ENCODE measurements around the gene PEX6. TPM values are rescaled to one million over a fixed set of nuclear protein-coding genes. Genes with fewer than 3 reads are reported as not detected.

PEX6 gene
- total and polyA plus RNA-seq, 2 of the 13 experiments (the other 11 are each of a cell fraction or from before 2014, with no cell fraction given): 5.1 to 6.7 TPM

GRCh38 chr6:42987533-42988451 is 8.8 kb upstream of the PEX6 start:
- no peak overlapping the region for H3K4me3 ChIP-seq (replicated peaks in 1 of 3; ENCODE audit: insufficient read depth in 1 of 3, low read depth in 2 of 3, low read length in 3 of 3)
- peaks cover 33% of the 10 kb centered on the region for H3K4me1 ChIP-seq (ENCODE audit: insufficient read depth, low read length)
- WGBS (ENCODE audit: low lambda C conversion rate): 90% methylated on average over 5 of the region's 5 CpGs
- intact Hi-C loops (cut with micrococcal nuclease; ENCODE audit: unreplicated experiment): no loop called here
- FAIRE-seq (no peak), DNase-seq (ENCODE audit: low spot score) (no peak), ATAC-seq (no peak)
- peaks cover 6 to 27% of the 10 kb centered on the region in 2 experiments for H3K36me3 ChIP-seq (replicated peaks in 1 of 2; ENCODE audit: control insufficient read depth in 1 of 2, insufficient read depth in 2 of 2, low read length in 2 of 2)
- no peak overlapping the region for H3K4me2 ChIP-seq (ENCODE audit: low read depth, low read length)
- in situ Hi-C loops (cut with HindIII; ENCODE audit: extremely low pct_ligation_motif_present, low pct_unique_long_range_greater_than_20kb): no loop called here
- BruUV-seq (replicated peaks): no TSS peak
- H3K9me3 ChIP-seq (ENCODE audit: low read length): no peaks in the 10 kb centered on the region
- TF ChIP-seq CEBPB (IDR thresholded peaks at IDR 0.05; ENCODE audit: borderline replicate concordance, low read depth, low read length): peak; percentile 54
- no peak for TF ChIP-seq NFKBIZ (CRISPR knock-in tag; IDR thresholded peaks at IDR 0.05)
- POLR2A ChIA-PET: interaction anchor here (0.9 to 2.5 kb wide), 4 partner anchors 9 to 108 kb away, joined by 3 to 17 read pairs (median 5); partner anchors contain the start of genes KLHDC3, MEA1, PEX6 and RPL7L1
- no peak overlapping the region for H2AFZ ChIP-seq (ENCODE audit: low read length)
- H3K27ac ChIP-seq (ENCODE audit: extremely low read length, insufficient read depth, low read length): no peak overlapping the region
- peaks cover 22% of the 10 kb centered on the region for H3K79me2 ChIP-seq (ENCODE audit: insufficient read depth, low read length)
- H4K20me1 ChIP-seq (ENCODE audit: insufficient read depth, low read length): no peaks in the 10 kb centered on the region
- H3K9ac ChIP-seq (ENCODE audit: insufficient read depth, low read depth, low read length): no peak overlapping the region
- CTCF ChIA-PET (ENCODE audit: low intra/inter-chr PET ratio, low total read pairs): no interaction called here
- no peaks in the 10 kb centered on the region; a peak in 1 of 5 replicates for H3K27me3 ChIP-seq (ENCODE audit: control insufficient read depth in 1 of 2, insufficient read depth in 2 of 2, low read length in 2 of 2)

GRCh38 chr6:42984924-42985475 is 6.0 kb upstream of the PEX6 start:
- ChIA-PET POLR2A (interaction anchor here (1.0 to 2.7 kb wide), 19 partner anchors 10 to 492 kb away, joined by 3 to 55 read pairs (median 16); partner anchors contain the start of genes BICRAL, CNPY3, CUL7 and GNMT), CTCF (ENCODE audit: low intra/inter-chr PET ratio, low total read pairs) (no interaction called here)
- in situ Hi-C loops (cut with HindIII; ENCODE audit: extremely low pct_ligation_motif_present, low pct_unique_long_range_greater_than_20kb): no loop called here
- H3K4me2 ChIP-seq (ENCODE audit: low read depth, low read length): peak overlapping the region; percentile 98
- H3K27ac ChIP-seq (ENCODE audit: extremely low read length, insufficient read depth, low read length): peak overlapping the region; percentile 62
- peaks cover 3 to 16% of the 10 kb centered on the region in 2 experiments; a peak in 4 of 5 replicates for H3K36me3 ChIP-seq (replicated peaks in 1 of 2; ENCODE audit: control insufficient read depth in 1 of 2, insufficient read depth in 2 of 2, low read length in 2 of 2)
- no peak overlapping the region for H2AFZ ChIP-seq (ENCODE audit: low read length)
- peak overlapping the region; percentile 88 to 99 (median 92) for H3K4me3 ChIP-seq (replicated peaks in 1 of 3; ENCODE audit: insufficient read depth in 1 of 3, low read depth in 2 of 3, low read length in 3 of 3)
- intact Hi-C loops (cut with micrococcal nuclease; ENCODE audit: unreplicated experiment): loop anchor here (1.0 kb wide), 1 partner anchor 28 kb away; the partner anchor contains the start of gene MEA1
- peak overlapping the region; percentile 85 for H3K9ac ChIP-seq (ENCODE audit: insufficient read depth, low read depth, low read length)
- DNase-seq (ENCODE audit: low spot score): no peak
- no peaks in the 10 kb centered on the region for H4K20me1 ChIP-seq (ENCODE audit: insufficient read depth, low read length)
- BruUV-seq (replicated peaks): no TSS peak
- peak; percentile 25 for ATAC-seq
- H3K9me3 ChIP-seq (ENCODE audit: low read length): no peaks in the 10 kb centered on the region
- H3K27me3 ChIP-seq (ENCODE audit: control insufficient read depth in 1 of 2, insufficient read depth in 2 of 2, low read length in 2 of 2): no peaks in the 10 kb centered on the region; a peak in 1 of 5 replicates
- H3K79me2 ChIP-seq (ENCODE audit: insufficient read depth, low read length): peaks cover 20% of the 10 kb centered on the region
- no peak for FAIRE-seq
- H3K4me1 ChIP-seq (ENCODE audit: insufficient read depth, low read length): peaks cover 45% of the 10 kb centered on the region
- WGBS (ENCODE audit: low lambda C conversion rate): 6% methylated on average over 13 of the region's 13 CpGs
- TF ChIP-seq RCOR2 (CRISPR knock-in tag; IDR thresholded peaks at IDR 0.05) (peak; percentile 67), FOSL1 (CRISPR knock-in tag; IDR thresholded peaks at IDR 0.05; ENCODE audit: borderline replicate concordance) (no peak), SMARCC2 (IDR thresholded peaks at IDR 0.05) (no peak), REL (CRISPR knock-in tag; conservative IDR thresholded peaks at IDR 0.05) (no peak), KLF12 (CRISPR knock-in tag; IDR thresholded peaks at IDR 0.05; ENCODE audit: borderline replicate concordance) (no peak), ATF5 (CRISPR knock-in tag; IDR thresholded peaks at IDR 0.05; ENCODE audit: low read depth) (0 out of 2 replicates have a peak, but pooled peaks have one; percentile 53), ZMYM2 (CRISPR knock-in tag; IDR thresholded peaks at IDR 0.05) (peak; percentile 41; the same call in 1 of the 2 replicates), SP5 (CRISPR knock-in tag; IDR thresholded peaks at IDR 0.05; ENCODE audit: borderline replicate concordance, low read depth) (no peak), FOXO1 (CRISPR knock-in tag; IDR thresholded peaks at IDR 0.05) (peak; percentile 6; the same call in 1 of the 2 replicates), SALL2 (CRISPR knock-in tag; IDR thresholded peaks at IDR 0.05) (no peak), MBD4 (IDR thresholded peaks at IDR 0.05; ENCODE audit: borderline replicate concordance, low read length) (no peak), DNMT3B (CRISPR knock-in tag; conservative IDR thresholded peaks at IDR 0.05) (no peak)
- TF ChIP-seq, protein P1, sequence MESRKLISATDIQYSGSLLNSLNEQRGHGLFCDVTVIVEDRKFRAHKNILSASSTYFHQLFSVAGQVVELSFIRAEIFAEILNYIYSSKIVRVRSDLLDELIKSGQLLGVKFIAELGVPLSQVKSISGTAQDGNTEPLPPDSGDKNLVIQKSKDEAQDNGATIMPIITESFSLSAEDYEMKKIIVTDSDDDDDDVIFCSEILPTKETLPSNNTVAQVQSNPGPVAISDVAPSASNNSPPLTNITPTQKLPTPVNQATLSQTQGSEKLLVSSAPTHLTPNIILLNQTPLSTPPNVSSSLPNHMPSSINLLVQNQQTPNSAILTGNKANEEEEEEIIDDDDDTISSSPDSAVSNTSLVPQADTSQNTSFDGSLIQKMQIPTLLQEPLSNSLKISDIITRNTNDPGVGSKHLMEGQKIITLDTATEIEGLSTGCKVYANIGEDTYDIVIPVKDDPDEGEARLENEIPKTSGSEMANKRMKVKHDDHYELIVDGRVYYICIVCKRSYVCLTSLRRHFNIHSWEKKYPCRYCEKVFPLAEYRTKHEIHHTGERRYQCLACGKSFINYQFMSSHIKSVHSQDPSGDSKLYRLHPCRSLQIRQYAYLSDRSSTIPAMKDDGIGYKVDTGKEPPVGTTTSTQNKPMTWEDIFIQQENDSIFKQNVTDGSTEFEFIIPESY (CRISPR knock-in tag; IDR thresholded peaks at IDR 0.05): no peak

Measured in HepG2 (cell line).